Measurements from ENCODE around the gene IL17RA. TPM values are rescaled to one million over a fixed set of nuclear protein-coding genes. Genes with fewer than 3 reads are reported as not detected.

Gene IL17RA, protein sequence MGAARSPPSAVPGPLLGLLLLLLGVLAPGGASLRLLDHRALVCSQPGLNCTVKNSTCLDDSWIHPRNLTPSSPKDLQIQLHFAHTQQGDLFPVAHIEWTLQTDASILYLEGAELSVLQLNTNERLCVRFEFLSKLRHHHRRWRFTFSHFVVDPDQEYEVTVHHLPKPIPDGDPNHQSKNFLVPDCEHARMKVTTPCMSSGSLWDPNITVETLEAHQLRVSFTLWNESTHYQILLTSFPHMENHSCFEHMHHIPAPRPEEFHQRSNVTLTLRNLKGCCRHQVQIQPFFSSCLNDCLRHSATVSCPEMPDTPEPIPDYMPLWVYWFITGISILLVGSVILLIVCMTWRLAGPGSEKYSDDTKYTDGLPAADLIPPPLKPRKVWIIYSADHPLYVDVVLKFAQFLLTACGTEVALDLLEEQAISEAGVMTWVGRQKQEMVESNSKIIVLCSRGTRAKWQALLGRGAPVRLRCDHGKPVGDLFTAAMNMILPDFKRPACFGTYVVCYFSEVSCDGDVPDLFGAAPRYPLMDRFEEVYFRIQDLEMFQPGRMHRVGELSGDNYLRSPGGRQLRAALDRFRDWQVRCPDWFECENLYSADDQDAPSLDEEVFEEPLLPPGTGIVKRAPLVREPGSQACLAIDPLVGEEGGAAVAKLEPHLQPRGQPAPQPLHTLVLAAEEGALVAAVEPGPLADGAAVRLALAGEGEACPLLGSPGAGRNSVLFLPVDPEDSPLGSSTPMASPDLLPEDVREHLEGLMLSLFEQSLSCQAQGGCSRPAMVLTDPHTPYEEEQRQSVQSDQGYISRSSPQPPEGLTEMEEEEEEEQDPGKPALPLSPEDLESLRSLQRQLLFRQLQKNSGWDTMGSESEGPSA
- total RNA-seq: 1.1 and 2.4 TPM in 2 replicates

GRCh38 chr22:17084554-17085276 is at the start of gene IL17RA:
IL17RA (plus strand) TSS chr22:17085000; CDS start chr22:17085092, 92 bp downstream.

GRCh38 chr22:17121233-17122195 is 36.7 kb downstream of the IL17RA start, which contains the start of gene TMEM121B:
TMEM121B (minus strand) TSS chr22:17121360; CDS start chr22:17121127, 233 bp downstream.

GRCh38 chr22:17158568-17159503 is 74.0 kb downstream of the IL17RA start, which contains the start of gene HDHD5:
HDHD5 (minus strand) TSS chr22:17159277; CDS start chr22:17159251, 26 bp downstream.

Other genes starting within 250 kb of the IL17RA start
- not detected in 2 replicates for gene GAB4, start 76.8 kb upstream of the IL17RA start, total RNA-seq
- gene TMEM121B, start 36.4 kb downstream of the IL17RA start, total RNA-seq: under 0.01 and 0.17 TPM in 2 replicates
- gene HDHD5, start 74.3 kb downstream of the IL17RA start, total RNA-seq: 29.3 and 35.4 TPM in 2 replicates
- gene ADA2, start 134.4 kb downstream of the IL17RA start, total RNA-seq: 7.5 and 10.0 TPM in 2 replicates

Measured in dermis lymphatic vessel endothelial cell (primary cell).